ENCODE measurements around the gene PTPN7.
A peak's percentile ranks its signal among the peaks of the same experiment; 100 is the strongest.

Gene PTPN7

GRCh38 chr1:202105571-202106339, 54.6 kb downstream of the PTPN7 start:
- Histone ChIP-seq H3K9me3 (ENCODE audit: low read length) (no peaks in the 10 kb centered on the region), H3K4me3 (ENCODE audit: low read length) (no peak overlapping the region), H3K4me1 (ENCODE audit: insufficient read depth, low read length) (peaks cover 33% of the 10 kb centered on the region), H2AFZ (ENCODE audit: low read depth, low read length) (peak overlapping the region; percentile 46), H3K27me3 (ENCODE audit: insufficient read depth, low read length) (no peaks in the 10 kb centered on the region), H3K36me3 (ENCODE audit: insufficient read depth, low read length) (no peaks in the 10 kb centered on the region)

- Histone ChIP-seq H3K4me3 (ENCODE audit: low read length) (no peak overlapping the region), H3K27me3 (ENCODE audit: insufficient read depth, low read length) (no peaks in the 10 kb centered on the region), H2AFZ (ENCODE audit: low read depth, low read length) (no peak overlapping the region), H3K4me1 (ENCODE audit: insufficient read depth, low read length) (peaks cover 33% of the 10 kb centered on the region), H3K36me3 (ENCODE audit: insufficient read depth, low read length) (no peaks in the 10 kb centered on the region), H3K9me3 (ENCODE audit: low read length) (no peaks in the 10 kb centered on the region)
Observed at GRCh38 chr1:202104073-202104472, 56.3 kb downstream of the PTPN7 start.

- no peaks in the 10 kb centered on the region for H3K27me3 ChIP-seq (ENCODE audit: insufficient read depth, low read length)
- H2AFZ ChIP-seq (ENCODE audit: low read depth, low read length), result no peak overlapping the region
- no peaks in the 10 kb centered on the region for H3K9me3 ChIP-seq (ENCODE audit: low read length)
- H3K4me3 ChIP-seq (ENCODE audit: low read length), result no peak overlapping the region
- H3K36me3 ChIP-seq (ENCODE audit: insufficient read depth, low read length), result no peaks in the 10 kb centered on the region
- H3K4me1 ChIP-seq (ENCODE audit: insufficient read depth, low read length), result peaks cover 12% of the 10 kb centered on the region
Observed at GRCh38 chr1:202101184-202101583, 59.2 kb downstream of the PTPN7 start.

All from neuron (in vitro differentiated cells).